Sigmoid colon (tissue), 7 donors: ENCODE results near the gene DHRS7B. TPM values are rescaled to one million over a fixed set of nuclear protein-coding genes. Genes with fewer than 3 reads are reported as not detected.
A peak's percentile ranks its signal among the peaks of the same experiment; 100 is the strongest.

Experiments used
- DNase-seq: peaks from one replicate; pipeline ENCODE4 v3.0.0-alpha.2; 2019
- H3K27ac ChIP-seq, 4 donors: fragments of 200-600 bp; sonication (generic); one replicate each; pipeline ENCODE4 v1.5.1; 2016 to 2019; ENCODE audit warnings: mild to moderate bottlenecking in 1 of 4
- H3K27me3 ChIP-seq, 3 donors: fragments of 200-600 bp; sonication (generic); one replicate each; pipeline ENCODE4 v1.5.1; 2019; ENCODE audit warnings: mild to moderate bottlenecking in 1 of 3
- H3K36me3 ChIP-seq, 4 donors: fragments of 200-600 bp; sonication (generic); one replicate each; pipeline ENCODE4 v1.5.1; 2016 to 2019
- H3K4me1 ChIP-seq, 4 donors: fragments of 200-600 bp; sonication (generic); one replicate each; pipeline ENCODE4 v1.5.1; 2017 to 2019
- H3K4me3 ChIP-seq, 4 donors: fragments of 200-600 bp; sonication (generic); one replicate each; pipeline ENCODE4 v1.5.1; 2017 to 2019; ENCODE audit warnings: mild to moderate bottlenecking in 2 of 4, moderate library complexity in 1 of 4
- H3K9me3 ChIP-seq, 4 donors: fragments of 200-600 bp in 3 of 4; sonication (generic) in 3 of 4; one replicate each; pipeline versions ENCODE4 v1.5.1 to v1.6.1; 2013 to 2019
- EP300 ChIP-seq, 4 donors: sonication (generic); formaldehyde crosslinking; IDR thresholded peaks; one replicate each; pipeline ENCODE4 v1.6.1; 2017; ENCODE audit warnings: antibody characterized with exemption in 4 of 4
- POLR2A ChIP-seq, 2 donors: fragments of 450-650 bp; IDR thresholded peaks; one replicate each; pipeline ENCODE4 v1.6.1; 2016; ENCODE audit warnings: antibody characterized with exemption in 2 of 2, mild to moderate bottlenecking in 2 of 2, moderate library complexity in 2 of 2
- POLR2AphosphoS5 ChIP-seq, 4 donors: sonication (generic); formaldehyde crosslinking; IDR thresholded peaks; one replicate each; pipeline ENCODE4 v1.6.1; 2017; ENCODE audit warnings: antibody characterized with exemption in 4 of 4
- WGBS, 2 donors: extraction: QIAGEN DNeasy Blood & Tissue Kit; methylation state at CpG; one replicate each; pipeline ENCODE4 v1.1.7; 2013; 5-methylcytosine and 5-hydroxymethylcytosine counted together
- intact Hi-C: fragments of 100-400 bp; cut with DNase I; formaldehyde crosslinking; loops from one replicate; pipeline ENCODE4 v1.15.1; 2023
- polyA plus RNA-seq, 3 donors: library from polyadenylated mRNA; stranded (reverse); fragments of 200-250 nt; gene quantifications; one replicate each; pipeline ENCODE4 v1.2.3, GENCODE V29; 2013
- total RNA-seq, 4 donors: library from RNA; depleted of rRNA; stranded (reverse); fragments of >200 nt; gene quantifications; one replicate each; pipeline ENCODE4 v1.1.0, GENCODE V29; 2016
- TF ChIP-seq, protein P1 (sequence below), 4 experiments: fragments of 450-650 bp in 3 of 4; fragments of 200-600 bp in 1 of 4; IDR thresholded peaks; one replicate each; pipeline ENCODE4 v1.5.1; 2016 to 2019; ENCODE audit warnings: antibody characterized with exemption in 4 of 4, mild to moderate bottlenecking in 3 of 4, moderate library complexity in 2 of 4
- donor health status: healthy with polysubstance abuse.
- donor health status: Bipolar disorder and iron deficiency.
- donor health status: healthy.

The DHRS7B gene
- total and polyA plus RNA-seq, 7 donors = 8.3 to 31.9 (median 23.2) TPM

GRCh38 chr17:21176773-21177395 is 50.1 kb downstream of the DHRS7B start:
- WGBS, 2 donors = 84 to 86% methylated on average over 12 of the region's 12 CpGs
- Histone ChIP-seq H3K9me3 (no peaks in the 10 kb centered on the region), H3K4me3 (no peak overlapping the region), H3K4me1 (peaks cover 0 to 18% (median 13%) of the 10 kb centered on the region in 4 donors), H3K27me3 (no peaks in the 10 kb centered on the region), H3K36me3 (peaks cover 0 to 23% (median 0%) of the 10 kb centered on the region in 4 donors), H3K27ac (no peak overlapping the region)
- intact Hi-C loops = no loop called here
- peak; percentile 32 for DNase-seq
- no peak for TF ChIP-seq POLR2AphosphoS5 (IDR thresholded peaks at IDR 0.05)
- TF ChIP-seq EP300 (IDR thresholded peaks at IDR 0.05) = no peak
- no peak for TF ChIP-seq POLR2A (IDR thresholded peaks at IDR 0.05)
- TF ChIP-seq, protein P1, sequence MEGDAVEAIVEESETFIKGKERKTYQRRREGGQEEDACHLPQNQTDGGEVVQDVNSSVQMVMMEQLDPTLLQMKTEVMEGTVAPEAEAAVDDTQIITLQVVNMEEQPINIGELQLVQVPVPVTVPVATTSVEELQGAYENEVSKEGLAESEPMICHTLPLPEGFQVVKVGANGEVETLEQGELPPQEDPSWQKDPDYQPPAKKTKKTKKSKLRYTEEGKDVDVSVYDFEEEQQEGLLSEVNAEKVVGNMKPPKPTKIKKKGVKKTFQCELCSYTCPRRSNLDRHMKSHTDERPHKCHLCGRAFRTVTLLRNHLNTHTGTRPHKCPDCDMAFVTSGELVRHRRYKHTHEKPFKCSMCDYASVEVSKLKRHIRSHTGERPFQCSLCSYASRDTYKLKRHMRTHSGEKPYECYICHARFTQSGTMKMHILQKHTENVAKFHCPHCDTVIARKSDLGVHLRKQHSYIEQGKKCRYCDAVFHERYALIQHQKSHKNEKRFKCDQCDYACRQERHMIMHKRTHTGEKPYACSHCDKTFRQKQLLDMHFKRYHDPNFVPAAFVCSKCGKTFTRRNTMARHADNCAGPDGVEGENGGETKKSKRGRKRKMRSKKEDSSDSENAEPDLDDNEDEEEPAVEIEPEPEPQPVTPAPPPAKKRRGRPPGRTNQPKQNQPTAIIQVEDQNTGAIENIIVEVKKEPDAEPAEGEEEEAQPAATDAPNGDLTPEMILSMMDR (IDR thresholded peaks at IDR 0.05) = no peak

DNA sequence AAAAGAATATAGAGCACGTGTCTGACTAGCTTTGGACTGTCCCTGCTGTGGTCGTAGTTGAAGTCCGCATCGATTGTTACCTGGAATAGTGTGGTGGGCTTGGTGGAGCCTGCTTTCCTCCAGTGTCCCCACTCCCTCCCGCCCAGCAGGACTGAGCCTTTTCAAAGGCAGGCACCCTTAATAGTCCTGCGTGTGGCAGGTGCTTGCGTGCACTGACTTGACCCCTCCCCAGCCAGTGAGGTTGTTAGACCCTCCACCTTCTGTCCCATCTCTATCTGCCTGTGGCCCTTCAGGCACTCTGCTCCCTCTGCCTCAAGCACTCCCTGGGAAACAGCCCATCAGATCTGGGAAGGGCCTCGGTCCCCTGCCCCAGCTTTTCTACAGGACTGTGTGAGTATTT is 50.6 kb downstream of the DHRS7B start:
- H3K4me1 ChIP-seq = peaks cover 0 to 18% (median 13%) of the 10 kb centered on the region in 4 donors
- intact Hi-C loops = no loop called here
- no peaks in the 10 kb centered on the region for H3K9me3 ChIP-seq
- DNase-seq = peak; percentile 27
- H3K27me3 ChIP-seq = no peaks in the 10 kb centered on the region
- H3K4me3 ChIP-seq = no peak overlapping the region
- WGBS, 2 donors = 96 to 98% methylated on average over 8 of the region's 8 CpGs
- H3K27ac ChIP-seq = no peak overlapping the region
- TF ChIP-seq POLR2AphosphoS5 (IDR thresholded peaks at IDR 0.05) (no peak), EP300 (IDR thresholded peaks at IDR 0.05) (no peak), POLR2A (IDR thresholded peaks at IDR 0.05) (no peak)
- TF ChIP-seq, protein P1 (IDR thresholded peaks at IDR 0.05) = no peak
- H3K36me3 ChIP-seq = peaks cover 0 to 23% (median 0%) of the 10 kb centered on the region in 4 donors

DNA sequence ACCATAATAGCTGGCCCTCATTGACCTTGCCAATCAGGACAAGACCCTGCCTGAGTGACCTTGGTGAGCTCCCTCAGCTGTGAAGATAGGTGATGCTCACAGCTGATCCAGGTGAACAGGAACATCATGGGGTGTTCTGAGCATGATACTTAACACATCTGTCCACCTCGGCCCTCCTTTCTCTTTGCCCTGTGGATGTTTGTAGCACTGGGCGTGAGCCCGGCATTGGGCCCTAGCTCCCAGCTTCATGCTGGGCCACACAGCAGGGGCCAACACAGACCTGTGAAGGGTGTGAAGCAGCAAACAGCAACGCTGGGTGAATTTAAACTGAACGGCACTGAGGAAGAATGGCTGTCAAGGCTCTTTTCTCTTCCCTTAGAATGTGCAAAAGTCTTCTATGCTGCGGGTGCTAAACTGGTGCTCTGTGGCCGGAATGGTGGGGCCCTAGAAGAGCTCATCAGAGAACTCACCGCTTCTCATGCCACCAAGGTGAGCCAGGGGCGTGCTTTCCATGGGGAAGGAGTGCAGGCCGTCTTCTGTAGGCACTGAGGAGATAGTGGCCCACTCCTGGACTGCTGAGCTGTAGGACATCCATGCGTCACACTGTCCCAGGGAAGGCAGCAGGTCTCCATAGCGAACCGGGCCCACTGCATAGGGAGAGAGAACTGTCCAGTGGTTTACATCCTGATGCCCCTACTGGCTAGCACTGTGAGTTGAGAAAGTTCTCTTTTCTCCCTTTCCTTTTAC is 51.3 kb downstream of the DHRS7B start:
- 95 to 96% methylated on average over 13 of the region's 13 CpGs for WGBS, 2 donors
- Histone ChIP-seq H3K27me3 (no peaks in the 10 kb centered on the region), H3K4me1 (peaks cover 0 to 18% (median 13%) of the 10 kb centered on the region in 4 donors), H3K36me3 (peaks cover 0 to 21% (median 0%) of the 10 kb centered on the region in 4 donors), H3K4me3 (no peak overlapping the region), H3K27ac (no peak overlapping the region), H3K9me3 (no peaks in the 10 kb centered on the region)
- TF ChIP-seq EP300 (IDR thresholded peaks at IDR 0.05) (no peak), POLR2AphosphoS5 (IDR thresholded peaks at IDR 0.05) (no peak), POLR2A (IDR thresholded peaks at IDR 0.05) (no peak)
- TF ChIP-seq, protein P1 (IDR thresholded peaks at IDR 0.05) = no peak
- intact Hi-C loops = no loop called here
- DNase-seq = peak; percentile 27

DNA sequence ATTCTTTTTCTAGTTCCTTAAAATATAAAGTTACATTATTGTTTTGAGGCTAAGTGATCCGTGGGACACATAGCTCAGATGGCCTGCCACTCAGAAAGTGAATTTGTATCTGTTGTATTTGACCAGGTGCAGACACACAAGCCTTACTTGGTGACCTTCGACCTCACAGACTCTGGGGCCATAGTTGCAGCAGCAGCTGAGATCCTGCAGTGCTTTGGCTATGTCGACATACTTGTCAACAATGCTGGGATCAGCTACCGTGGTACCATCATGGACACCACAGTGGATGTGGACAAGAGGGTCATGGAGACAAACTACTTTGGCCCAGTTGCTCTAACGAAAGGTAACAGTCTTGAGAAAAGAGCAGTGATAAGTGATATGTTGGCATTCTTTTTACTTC is 56.7 kb downstream of the DHRS7B start:
- TF ChIP-seq, protein P1 (IDR thresholded peaks at IDR 0.05) = no peak
- TF ChIP-seq POLR2AphosphoS5 (IDR thresholded peaks at IDR 0.05) = no peak
- no peak for DNase-seq
- H3K27ac ChIP-seq = no peak overlapping the region
- 71 to 76% methylated on average over 5 of the region's 5 CpGs for WGBS, 2 donors
- peaks cover 4 to 42% (median 13%) of the 10 kb centered on the region in 4 donors for H3K36me3 ChIP-seq
- H3K4me3 ChIP-seq = no peak overlapping the region
- H3K27me3 ChIP-seq = no peaks in the 10 kb centered on the region
- H3K4me1 ChIP-seq = no peaks in the 10 kb centered on the region
- intact Hi-C loops = no loop called here
- no peaks in the 10 kb centered on the region for H3K9me3 ChIP-seq
